GM12878 (cell line): ENCODE results near the gene STARD13. TPM values are rescaled to one million over a fixed set of nuclear protein-coding genes. Genes with fewer than 3 reads are reported as not detected.

Source experiments
- ATAC-seq: fragments of 200-7000 bp; cut with Tn5 transposase; 3 replicates; pipeline ENCODE4 v1.9.1; 2020; ENCODE audit warnings: mild to moderate bottlenecking, moderate library complexity
- BruUV-seq: library from RNA; stranded (reverse); fragments of 400-500 nt; replicated peaks from 2 replicates; lab custom pipeline; 2021; lab: Mats Ljungman, UMichigan
- CTCF ChIA-PET: fragments of 300-600 bp; sonication (Branson Sonifier 250); formaldehyde crosslinking; extraction: SDS; loops from one replicate; lab custom pipeline; 2021; ENCODE audit warnings: inconsistent platforms; lab: Yijun Ruan, JAX
- POLR2A ChIA-PET: fragments of 350-600 bp; formaldehyde crosslinking; extraction: SDS; loops from one replicate; lab custom pipeline; 2021; ENCODE audit warnings: inconsistent platforms; lab: Charles Lee
- RAD21 ChIA-PET: fragments of 300-600 bp; sonication (Branson Sonifier 250); formaldehyde crosslinking; loops from one replicate; lab custom pipeline; 2023; ENCODE audit warnings: antibody characterized with exemption; ENCODE audit not compliant: unreplicated experiment; lab: Charles Lee
- SMC1A ChIA-PET: fragments of 300-600 bp; sonication (Branson Sonifier 250); formaldehyde crosslinking; loops from one replicate; lab custom pipeline; 2023; ENCODE audit not compliant: unreplicated experiment, uncharacterized antibody; lab: Charles Lee
- DNase-seq: peaks from one replicate; pipeline ENCODE4 v3.0.0-alpha.2; 2011; ENCODE audit warnings: low read depth, low spot score
- FAIRE-seq: peaks from 3 replicates; lab custom pipeline; 2011; peaks lifted over from hg19 to GRCh38; lab: Jason Lieb, UNC
- H2AFZ ChIP-seq: 2 replicates; pipeline ENCODE4 v1.6.0; 2011; ENCODE audit warnings: low read depth, low read length, control low read depth; ENCODE audit not compliant: control insufficient read depth
- H3K27ac ChIP-seq: 2 replicates; pipeline ENCODE4 v1.5.1; 2011; ENCODE audit warnings: control low read depth; ENCODE audit not compliant: control insufficient read depth, insufficient read depth
- H3K27me3 ChIP-seq, 2 experiments: replicated peaks in 1 of 2; 2 replicates each; pipeline versions ENCODE4 v1.6.0 to v1.6.1; 2011; ENCODE audit warnings: low read length in 1 of 2; ENCODE audit not compliant: control insufficient read depth in 2 of 2, insufficient read depth in 2 of 2
- H3K36me3 ChIP-seq, 2 experiments: 2 replicates each; pipeline ENCODE4 v1.5.1; 2011; ENCODE audit warnings: low read length in 1 of 2; ENCODE audit not compliant: control insufficient read depth in 2 of 2, insufficient read depth in 2 of 2
- H3K4me1 ChIP-seq: 2 replicates; pipeline ENCODE4 v1.6.1; 2011; ENCODE audit warnings: mild to moderate bottlenecking, low read length, moderate library complexity, mixed read lengths; ENCODE audit not compliant: control insufficient read depth, insufficient read depth
- H3K4me2 ChIP-seq: 2 replicates; pipeline ENCODE4 v1.6.0; 2011; ENCODE audit warnings: control low read depth; ENCODE audit not compliant: control insufficient read depth, insufficient read depth
- H3K4me3 ChIP-seq: fragments of 200-600 bp; sonication (generic); 2 replicates; pipeline ENCODE4 v1.5.1; 2016
- H3K79me2 ChIP-seq: 2 replicates; pipeline ENCODE4 v1.6.0; 2011; ENCODE audit warnings: low read length; ENCODE audit not compliant: control insufficient read depth, insufficient read depth
- H3K9ac ChIP-seq: 2 replicates; pipeline ENCODE4 v1.8.0; 2011; ENCODE audit warnings: low read length, control low read depth, mixed read lengths; ENCODE audit not compliant: control insufficient read depth, insufficient read depth
- H3K9me3 ChIP-seq: replicated peaks from 3 replicates; pipeline ENCODE4 v1.5.1; 2011; ENCODE audit warnings: mild to moderate bottlenecking, low read length; ENCODE audit not compliant: control insufficient read depth, insufficient read depth
- H4K20me1 ChIP-seq: 2 replicates; pipeline ENCODE4 v1.6.0; 2011; ENCODE audit not compliant: control insufficient read depth, insufficient read depth
- CTCF ChIP-seq, 3 experiments: IDR thresholded peaks in 2 of 3; conservative IDR thresholded peaks in 1 of 3; 2 replicates each; pipeline ENCODE4 v1.5.1; 2011; ENCODE audit warnings: low read depth in 3 of 3, low read length in 3 of 3, mild to moderate bottlenecking in 3 of 3, control low read depth in 2 of 3, moderate library complexity in 2 of 3, inconsistent platforms in 1 of 3, mixed read lengths in 1 of 3; ENCODE audit not compliant: control insufficient read depth in 2 of 3, insufficient read depth in 1 of 3; ENCODE audit errors: extremely low read depth in 1 of 3
- ESRRA ChIP-seq: IDR thresholded peaks from 2 replicates; pipeline ENCODE4 v1.6.1; 2012; ENCODE audit warnings: mild to moderate bottlenecking, low read length, improper control_type of control experiment
- IKZF1 ChIP-seq: fragments of 450-650 bp; conservative IDR thresholded peaks from 2 replicates; pipeline ENCODE4 v1.6.1; 2017; ENCODE audit warnings: antibody characterized with exemption, mild to moderate bottlenecking
- IRF5 ChIP-seq: fragments of 450-650 bp; IDR thresholded peaks from 2 replicates; pipeline ENCODE4 v1.6.1; 2017; ENCODE audit warnings: borderline replicate concordance
- JUNB ChIP-seq: IDR thresholded peaks from 2 replicates; pipeline ENCODE4 v1.6.1; 2016; ENCODE audit warnings: antibody characterized with exemption, mild to moderate bottlenecking
- RAD21 ChIP-seq: IDR thresholded peaks from 2 replicates; pipeline ENCODE4 v1.6.1; 2011; ENCODE audit warnings: mild to moderate bottlenecking, low read depth, low read length, moderate library complexity; ENCODE audit not compliant: insufficient read depth
- RUNX3 ChIP-seq: IDR thresholded peaks from 2 replicates; pipeline ENCODE4 v1.6.1; 2012; ENCODE audit warnings: low read length, inconsistent platforms
- SMAD1 ChIP-seq: fragments of 450-650 bp; IDR thresholded peaks from 2 replicates; pipeline ENCODE4 v1.6.1; 2018; ENCODE audit warnings: mild to moderate bottlenecking, low read depth; ENCODE audit not compliant: partially characterized antibody
- SUPT20H ChIP-seq: IDR thresholded peaks from 2 replicates; pipeline ENCODE4 v1.6.1; 2011; ENCODE audit warnings: low read depth, mild to moderate bottlenecking, low read length, moderate library complexity, borderline replicate concordance; ENCODE audit not compliant: control insufficient read depth
- ZZZ3 ChIP-seq: IDR thresholded peaks from 2 replicates; pipeline ENCODE4 v1.6.1; 2011; ENCODE audit warnings: low read depth; ENCODE audit not compliant: control insufficient read depth, insufficient read length
- WGBS: methylation state at CpG from one replicate; pipeline ENCODE4 v1.1.6; 2016; ENCODE audit warnings: low lambda C conversion rate; ENCODE audit not compliant: insufficient replicate concordance, insufficient coverage; ENCODE audit errors: missing lambda C conversion rate; 5-methylcytosine and 5-hydroxymethylcytosine counted together
- in situ Hi-C: fragments of 300-500 bp; cut with MboI; formaldehyde crosslinking; loops from 9 replicates; pipeline ENCODE4 v1.14.3; 2018; ENCODE audit warnings: mixed read lengths
- intact Hi-C: fragments of 100-400 bp; cut with micrococcal nuclease; formaldehyde crosslinking; loops from one replicate; pipeline ENCODE4 v1.14.2; 2022; ENCODE audit not compliant: unreplicated experiment
- polyA plus RNA-seq, 11 experiments: library from polyadenylated mRNA; depleted of rRNA in 4 of 11; unstranded in 6 of 11; stranded (reverse) in 5 of 11; fragments of >200 nt; fragmentation: Nextera tagmentation in 4 of 11; fragmentation: Illumina TruSeq in 1 of 11; extraction: Ambion mirVana in 4 of 11; extraction: Trizol in 1 of 11; gene quantifications; 1 replicate in 1 of 11; 2 replicates in 10 of 11; pipeline versions ENCODE4 v1.2.1 to v1.2.3, GENCODE V29; 2011 to 2016; ENCODE audit warnings: inconsistent platforms in 2 of 11, missing spikeins in 2 of 11, low read depth in 1 of 11
- total RNA-seq, 4 experiments: library from RNA; depleted of rRNA in 3 of 4; stranded (reverse); fragments of >200 nt in 3 of 4; fragmentation: Illumina TruSeq in 1 of 4; extraction: Trizol in 1 of 4; gene quantifications; 2 replicates each; pipeline versions ENCODE4 v1.2.1 to v1.2.3, GENCODE V29; 2013 to 2021

STARD13 gene
- total and polyA plus RNA-seq, 10 of the 15 experiments (the other 5 are each of a cell fraction or from before 2014, with no cell fraction given) = 4.0 to 41.6 (median 10.1) TPM

DNA sequence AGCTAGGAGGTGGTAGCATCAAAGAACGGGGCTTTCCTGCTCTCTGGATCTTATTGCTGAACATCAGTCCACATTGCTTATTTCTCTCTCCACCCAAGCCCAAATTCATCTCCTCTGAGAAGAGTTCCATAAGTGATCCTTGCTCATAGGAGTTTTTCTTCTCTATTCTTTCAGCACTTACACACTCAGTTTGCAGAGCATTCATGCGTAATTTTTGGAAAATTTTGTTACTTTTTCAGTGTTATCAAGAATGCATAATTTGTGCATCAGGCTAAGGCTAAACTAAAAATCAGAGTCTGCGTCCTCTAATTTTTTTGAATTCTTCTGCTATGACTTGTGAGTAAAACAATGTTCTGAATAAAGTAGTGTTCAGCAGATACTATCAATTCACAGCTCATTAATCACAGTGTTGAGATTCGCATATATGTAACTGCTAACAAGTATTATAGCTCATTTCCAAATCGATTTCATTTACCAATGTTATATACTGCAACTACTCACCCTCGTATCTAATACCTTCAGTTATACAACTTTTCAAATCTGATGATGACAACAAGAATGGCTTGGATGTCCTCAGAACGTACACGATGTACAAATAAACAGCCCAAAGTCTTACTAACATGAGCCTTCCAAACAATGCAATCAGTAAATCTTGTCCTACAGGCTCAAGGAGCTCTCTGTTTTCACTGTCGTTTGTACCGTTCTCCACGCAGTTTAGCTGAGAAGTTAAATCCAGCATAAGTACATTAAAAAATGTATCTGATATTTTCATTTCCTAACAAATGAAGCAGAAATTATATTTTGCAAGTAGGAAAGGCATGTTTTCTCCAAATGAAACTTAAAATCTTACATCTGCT is 36.4 kb upstream of the STARD13 start:
- no peak overlapping the region for H3K9ac ChIP-seq
- no peak for ATAC-seq
- CTCF ChIA-PET = no interaction called here
- WGBS = 76% methylated on average over 11 of the region's 11 CpGs
- SMC1A ChIA-PET = interaction anchor here (0.7 to 1.2 kb wide), 2 partner anchors 10 to 193 kb away, joined by 3 read pairs; no protein-coding TSS in a partner anchor
- no peak overlapping the region for H3K4me2 ChIP-seq
- H3K9me3 ChIP-seq = no peaks in the 10 kb centered on the region; the same call in 2 of the 3 replicates
- H3K79me2 ChIP-seq = no peaks in the 10 kb centered on the region
- no peak overlapping the region for H3K27ac ChIP-seq
- DNase-seq = no peak
- RAD21 ChIA-PET = no interaction called here
- no peak for FAIRE-seq
- BruUV-seq = no TSS peak
- H3K27me3 ChIP-seq = no peaks in the 10 kb centered on the region
- POLR2A ChIA-PET = no interaction called here
- H3K4me1 ChIP-seq = no peaks in the 10 kb centered on the region
- TF ChIP-seq IKZF1 (no peak), IRF5 (no peak), ESRRA (no peak), RUNX3 (no peak), JUNB (no peak), RAD21 (no peak), CTCF (IDR thresholded peaks at IDR 0.05 in 2 of 3, conservative IDR thresholded peaks at IDR 0.05 in 1 of 3; ENCODE audit: control insufficient read depth in 2 of 3, extremely low read depth in 1 of 3, insufficient read depth in 1 of 3, low read depth in 3 of 3, low read length in 3 of 3) (no peak), ZZZ3 (no peak), SUPT20H (no peak), SMAD1 (no peak)
- intact Hi-C loops (no loop called here), in situ Hi-C loops (no loop called here)
- no peaks in the 10 kb centered on the region for H3K36me3 ChIP-seq
- H3K4me3 ChIP-seq = no peak overlapping the region
- H4K20me1 ChIP-seq = no peaks in the 10 kb centered on the region
- H2AFZ ChIP-seq = no peak overlapping the region
